GM03348 (cell line): ENCODE data around the gene ANAPC1.
"Not testable (repeated sequence)": the region's sequence is repeated elsewhere in the genome, so short reads cannot be mapped to it uniquely, and the experiment has no call there.

Experiments used
- DNase-seq: peaks from one replicate; pipeline ENCODE4 v3.0.0; 2012; ENCODE audit warnings: low spot score

The ANAPC1 gene

GRCh38 chr2:111782195-111782594, 101.8 kb downstream of the ANAPC1 start:
- not testable (repeated sequence) for DNase-seq

GRCh38 chr2:111781443-111782094, 102.4 kb downstream of the ANAPC1 start:
- not testable (repeated sequence) for DNase-seq

GRCh38 chr2:111777155-111777554, 106.8 kb downstream of the ANAPC1 start:
- DNase-seq: not testable (repeated sequence)

GRCh38 chr2:111776296-111776695, 107.7 kb downstream of the ANAPC1 start:
- not testable (repeated sequence) for DNase-seq

GRCh38 chr2:111772180-111772579, 111.8 kb downstream of the ANAPC1 start:
- not testable (repeated sequence) for DNase-seq

- DNase-seq: not testable (repeated sequence)
Measured at GRCh38 chr2:111770916-111771658, 112.9 kb downstream of the ANAPC1 start.

GRCh38 chr2:111768266-111769190, 115.5 kb downstream of the ANAPC1 start:
- not testable (repeated sequence) for DNase-seq

GRCh38 chr2:111767087-111767486, 116.9 kb downstream of the ANAPC1 start:
- DNase-seq: not testable (repeated sequence)

- DNase-seq: not testable (repeated sequence)
Measured at GRCh38 chr2:111766295-111766694, 117.7 kb downstream of the ANAPC1 start.

GRCh38 chr2:111764151-111764550, 119.8 kb downstream of the ANAPC1 start:
- not testable (repeated sequence) for DNase-seq

GRCh38 chr2:111760697-111761284, 123.2 kb downstream of the ANAPC1 start:
- DNase-seq: not testable (repeated sequence)

- DNase-seq: not testable (repeated sequence)
Measured at GRCh38 chr2:111752533-111752932, 131.5 kb downstream of the ANAPC1 start.

GRCh38 chr2:111750641-111751040, 133.4 kb downstream of the ANAPC1 start:
- not testable (repeated sequence) for DNase-seq

GRCh38 chr2:111748429-111748828, 135.6 kb downstream of the ANAPC1 start:
- not testable (repeated sequence) for DNase-seq

- not testable (repeated sequence) for DNase-seq
Measured at GRCh38 chr2:111747410-111748115, 136.4 kb downstream of the ANAPC1 start.

GRCh38 chr2:111744751-111745150, 139.2 kb downstream of the ANAPC1 start:
- not testable (repeated sequence) for DNase-seq

GRCh38 chr2:111741517-111741916, 142.5 kb downstream of the ANAPC1 start:
- DNase-seq: not testable (repeated sequence)

GRCh38 chr2:111735838-111736721, 147.9 kb downstream of the ANAPC1 start:
- not testable (repeated sequence) for DNase-seq

- DNase-seq: not testable (repeated sequence)
Measured at GRCh38 chr2:111735420-111735819, 148.6 kb downstream of the ANAPC1 start.
